GM18520 (cell line): ENCODE data around the gene STK32B.

ENCODE experiments used
- ATAC-seq: cut with Tn5 transposase; IDR thresholded peaks from one replicate; pipeline ENCODE4 v1.9.1; 2021; ENCODE audit not compliant: unreplicated experiment

Gene STK32B

GRCh38 chr4:5120067-5120466, 68.8 kb downstream of the STK32B start:
- ATAC-seq: no peak

- no peak for ATAC-seq
Measured at GRCh38 chr4:5120468-5120867, 69.2 kb downstream of the STK32B start.

- no peak for ATAC-seq
Measured at GRCh38 chr4:5122114-5122513, 70.8 kb downstream of the STK32B start.

- no peak for ATAC-seq
Measured at GRCh38 chr4:5124876-5125275, 73.6 kb downstream of the STK32B start.

GRCh38 chr4:5125321-5125720, 74.0 kb downstream of the STK32B start:
- ATAC-seq: no peak

- no peak for ATAC-seq
Measured at GRCh38 chr4:5126231-5126630, 75.0 kb downstream of the STK32B start.

- ATAC-seq: no peak
Measured at GRCh38 chr4:5126857-5127256, 75.6 kb downstream of the STK32B start.

- ATAC-seq: no peak
Measured at GRCh38 chr4:5127556-5127955, 76.3 kb downstream of the STK32B start.

- no peak for ATAC-seq
Measured at GRCh38 chr4:5128569-5128968, 77.3 kb downstream of the STK32B start.

GRCh38 chr4:5133201-5133600, 81.9 kb downstream of the STK32B start:
- no peak for ATAC-seq

- no peak for ATAC-seq
Measured at GRCh38 chr4:5133933-5134594, 82.8 kb downstream of the STK32B start.

- ATAC-seq: no peak
Measured at GRCh38 chr4:5134620-5135019, 83.3 kb downstream of the STK32B start.

GRCh38 chr4:5137226-5137625, 85.9 kb downstream of the STK32B start:
- ATAC-seq: no peak

- ATAC-seq: no peak
Measured at GRCh38 chr4:5137927-5138326, 86.6 kb downstream of the STK32B start.

GRCh38 chr4:5138389-5138788, 87.1 kb downstream of the STK32B start:
- ATAC-seq: no peak

- ATAC-seq: no peak
Measured at GRCh38 chr4:5139141-5139540, 87.9 kb downstream of the STK32B start.

- no peak for ATAC-seq
Measured at GRCh38 chr4:5141802-5142201, 90.5 kb downstream of the STK32B start.

- ATAC-seq: no peak
Measured at GRCh38 chr4:5142726-5143125, 91.4 kb downstream of the STK32B start.

GRCh38 chr4:5143306-5143861, 92.1 kb downstream of the STK32B start:
- ATAC-seq: no peak

- no peak for ATAC-seq
Measured at GRCh38 chr4:5143940-5144339, 92.7 kb downstream of the STK32B start.

GRCh38 chr4:5144384-5144783, 93.1 kb downstream of the STK32B start:
- no peak for ATAC-seq

GRCh38 chr4:5146248-5146647, 95.0 kb downstream of the STK32B start:
- ATAC-seq: no peak

- no peak for ATAC-seq
Measured at GRCh38 chr4:5152521-5152920, 101.2 kb downstream of the STK32B start.
